Psoas muscle (tissue), 8 donors: ENCODE data around the gene DCTN3. TPM values are rescaled to one million over a fixed set of nuclear protein-coding genes. Genes with fewer than 3 reads are reported as not detected.

Experiments used
- ATAC-seq, 4 donors: fragments of 200-7000 bp; cut with Tn5 transposase; one replicate each; pipeline ENCODE4 v1.9.1; 2020; ENCODE audit warnings: moderate library complexity in 3 of 4, mild to moderate bottlenecking in 2 of 4
- DNase-seq, 2 donors: peaks; one replicate each; pipeline ENCODE4 v3.0.0-alpha.2; 2020
- H3K27ac ChIP-seq: fragments of 200-600 bp; one replicate; pipeline ENCODE4 v1.8.0; 2022
- H3K27me3 ChIP-seq, 3 donors: fragments of 200-600 bp in 1 of 3; one replicate each; pipeline versions ENCODE4 v1.6.1 to v1.8.0; 2013 to 2022; ENCODE audit warnings: low read length in 2 of 3, mild to moderate bottlenecking in 2 of 3, moderate library complexity in 1 of 3; ENCODE audit not compliant: insufficient read depth in 3 of 3
- H3K36me3 ChIP-seq, 2 donors: fragments of 200-600 bp in 1 of 2; one replicate each; pipeline versions ENCODE4 v1.6.1 to v1.8.0; 2013 to 2022; ENCODE audit warnings: low read depth in 1 of 2, mild to moderate bottlenecking in 1 of 2, moderate library complexity in 1 of 2; ENCODE audit not compliant: insufficient read depth in 1 of 2
- H3K4me1 ChIP-seq: fragments of 200-600 bp; one replicate; pipeline ENCODE4 v1.8.0; 2022
- H3K4me3 ChIP-seq: fragments of 200-600 bp; one replicate; pipeline ENCODE4 v1.8.0; 2022; ENCODE audit warnings: mild to moderate bottlenecking
- H3K9me3 ChIP-seq: fragments of 200-600 bp; one replicate; pipeline ENCODE4 v1.8.0; 2022
- CTCF ChIP-seq: fragments of 200-600 bp; IDR thresholded peaks from one replicate; pipeline ENCODE4 v1.8.0; 2022; ENCODE audit warnings: antibody characterized with exemption
- WGBS, 3 donors: extraction: QIAGEN DNeasy Blood & Tissue Kit; methylation state at CpG; one replicate each; pipeline versions ENCODE4 v1.1.6 to v1.1.7; 2013; 5-methylcytosine and 5-hydroxymethylcytosine counted together
- intact Hi-C, 2 donors: fragments of 100-400 bp; cut with DNase I; formaldehyde crosslinking; loops; one replicate each; pipeline versions ENCODE4 v1.11.0 to v1.14.2; 2022
- polyA plus RNA-seq, 3 donors: library from polyadenylated mRNA; stranded (reverse); fragments of 200-250 nt; gene quantifications; one replicate each; pipeline ENCODE4 v1.2.3, GENCODE V29; 2013
- total RNA-seq, 4 donors: library from RNA; stranded (reverse); fragmentation: NEBNext Ultra II Directional in 2 of 4; extraction: Animal tissue kit (Norgen Biotek cat#: 25700) in 2 of 4; gene quantifications; one replicate each; pipeline versions ENCODE4 v1.2.1 to v1.2.4, GENCODE V29; 2021 to 2023
- donor health status: healthy with polysubstance abuse.
- donor health status: DM: no; HTN: no; CAD: no; lungs with moderate emphysema.
- donor health status: Bipolar disorder and iron deficiency.
- donor health status: healthy.
- donor health status: DM: yes; HTN: yes; CAD: no.
- donor health status: DM: no; HTN: no; CAD: no.
- donor health status: DM: no; HTN: no; CAD: no.
- donor health status: DM: yes; HTN: yes; CAD: no.

Gene DCTN3
- total and polyA plus RNA-seq, 7 donors, result 52.7 to 109 (median 95.8) TPM

- ATAC-seq (no peak), DNase-seq (no peak)
- no peak for TF ChIP-seq CTCF
- 5% methylated on average over 22 to 23 of the region's 23 CpGs for WGBS, 3 donors
- H3K27ac ChIP-seq, result peak overlapping the region; percentile 91
- peaks cover 26% of the 10 kb centered on the region for H3K4me1 ChIP-seq
- peaks cover 0 to 12% of the 10 kb centered on the region in 2 donors for H3K36me3 ChIP-seq
- intact Hi-C loops, result no loop called here
- no peaks in the 10 kb centered on the region for H3K27me3 ChIP-seq
- no peaks in the 10 kb centered on the region for H3K9me3 ChIP-seq
- H3K4me3 ChIP-seq, result peak overlapping the region; percentile 94
These were observed 16.6 kb upstream of the DCTN3 start for GRCh38 chr9:34636791-34637355.

DNA sequence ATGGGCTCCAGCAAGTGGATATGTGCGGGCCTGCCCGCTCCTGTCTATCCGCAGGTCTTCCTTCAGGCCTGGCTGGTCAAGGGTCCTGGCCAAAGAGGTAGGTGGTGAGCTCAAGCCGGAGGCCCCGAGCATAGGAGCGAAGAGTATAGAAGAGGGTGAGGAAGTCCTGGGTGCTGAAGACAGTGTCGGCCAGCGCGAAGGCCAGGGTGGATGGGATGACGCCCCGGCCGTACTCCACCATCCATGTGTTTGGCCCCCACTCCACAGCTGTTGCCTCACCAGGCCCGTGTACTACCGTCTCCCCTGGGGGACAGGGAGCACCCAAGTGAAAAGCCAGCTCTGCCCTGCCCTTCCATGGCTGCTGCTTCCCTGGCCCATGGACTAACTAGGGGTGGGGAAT is 15.3 kb upstream of the DCTN3 start:
- intact Hi-C loops, result no loop called here
- no peak for ATAC-seq
- DNase-seq, result peak in 1 of 2 donors; percentile 8
- H3K27me3 ChIP-seq, result no peaks in the 10 kb centered on the region
- no peak overlapping the region for H3K4me3 ChIP-seq
- WGBS, 3 donors, result 85 to 93% (median 87%) methylated on average over 14 of the region's 14 CpGs
- peaks cover 0 to 12% of the 10 kb centered on the region in 2 donors for H3K36me3 ChIP-seq
- peaks cover 26% of the 10 kb centered on the region for H3K4me1 ChIP-seq
- no peaks in the 10 kb centered on the region for H3K9me3 ChIP-seq
- H3K27ac ChIP-seq, result no peak overlapping the region
- TF ChIP-seq CTCF, result no peak

- peaks cover 0 to 12% of the 10 kb centered on the region in 2 donors for H3K36me3 ChIP-seq
- 44 to 66% (median 50%) methylated on average over 3 of the region's 3 CpGs for WGBS, 3 donors
- peaks cover 26% of the 10 kb centered on the region for H3K4me1 ChIP-seq
- H3K9me3 ChIP-seq, result no peaks in the 10 kb centered on the region
- TF ChIP-seq CTCF, result no peak
- intact Hi-C loops, result no loop called here
- ATAC-seq (no peak), DNase-seq (peak in 1 of 2 donors; percentile 0)
- H3K4me3 ChIP-seq, result no peak overlapping the region
- peaks cover 0 to 6% (median 0%) of the 10 kb centered on the region in 3 donors for H3K27me3 ChIP-seq
- no peak overlapping the region for H3K27ac ChIP-seq
These were observed 14.4 kb upstream of the DCTN3 start for GRCh38 chr9:34634551-34635248.

GRCh38 chr9:34633851-34634550 is 13.7 kb upstream of the DCTN3 start:
- Histone ChIP-seq H3K27ac (no peak overlapping the region), H3K4me1 (peaks cover 26% of the 10 kb centered on the region), H3K4me3 (no peak overlapping the region), H3K36me3 (peaks cover 0 to 12% of the 10 kb centered on the region in 2 donors), H3K27me3 (peaks cover 0 to 13% (median 0%) of the 10 kb centered on the region in 3 donors), H3K9me3 (no peaks in the 10 kb centered on the region)
- WGBS, 3 donors, result 23 to 26% (median 25%) methylated on average over 3 of the region's 3 CpGs
- ATAC-seq (peak; percentile 31 to 52 (median 44)), DNase-seq (peak; percentile 60 to 82)
- intact Hi-C loops, result no loop called here
- peak; percentile 79 for TF ChIP-seq CTCF
